Neutrophil (primary cell): Measurements from ENCODE around the gene UBE2D2.
"Not testable (repeated sequence)": the region's sequence is repeated elsewhere in the genome, so short reads cannot be mapped to it uniquely, and the experiment has no call there.

Experiments
- H3K27ac ChIP-seq: fragments of 200-600 bp; sonication (generic); 2 replicates; pipeline ENCODE4 v1.5.1; 2016; ENCODE audit warnings: mild to moderate bottlenecking, moderate library complexity
- H3K27me3 ChIP-seq: fragments of 200-600 bp; sonication (generic); 2 replicates; pipeline ENCODE4 v1.6.0; 2016; ENCODE audit warnings: mild to moderate bottlenecking
- H3K36me3 ChIP-seq: fragments of 200-600 bp; sonication (generic); 2 replicates; pipeline ENCODE4 v1.5.1; 2017
- H3K4me1 ChIP-seq, 2 experiments: fragments of 200-600 bp in 1 of 2; sonication (generic) in 1 of 2; 1 replicate in 1 of 2; 2 replicates in 1 of 2; pipeline versions ENCODE4 v1.5.1 to v1.6.1; 2013 to 2016; ENCODE audit warnings: low read depth in 1 of 2, low read length in 1 of 2, mild to moderate bottlenecking in 1 of 2, moderate library complexity in 1 of 2; ENCODE audit not compliant: control insufficient read depth in 1 of 2, insufficient read depth in 1 of 2
- H3K4me3 ChIP-seq, 2 experiments: fragments of 200-600 bp in 1 of 2; sonication (generic) in 1 of 2; 1 replicate in 1 of 2; 2 replicates in 1 of 2; pipeline ENCODE4 v1.5.1; 2013 to 2016; ENCODE audit warnings: low read depth in 1 of 2, low read length in 1 of 2, mild to moderate bottlenecking in 1 of 2, moderate library complexity in 1 of 2
- H3K9me3 ChIP-seq: fragments of 200-600 bp; sonication (generic); 2 replicates; pipeline ENCODE4 v1.5.1; 2016
- CTCF ChIP-seq: fragments of 200-600 bp; sonication (generic); IDR thresholded peaks from 2 replicates; pipeline ENCODE4 v1.5.1; 2016; ENCODE audit warnings: antibody characterized with exemption

Gene UBE2D2

GRCh38 chr5:139605887-139606286 lies 44.7 kb downstream of the UBE2D2 start:
- Histone ChIP-seq H3K36me3 (peaks cover 30% of the 10 kb centered on the region), H3K4me1 (no peaks in the 10 kb centered on the region), H3K27me3 (no peaks in the 10 kb centered on the region), H3K27ac (no peak overlapping the region), H3K4me3 (no peak overlapping the region), H3K9me3 (no peaks in the 10 kb centered on the region)
- no peak for TF ChIP-seq CTCF

- Histone ChIP-seq H3K27me3 (no peaks in the 10 kb centered on the region), H3K27ac (no peak overlapping the region), H3K4me1 (no peaks in the 10 kb centered on the region), H3K4me3 (no peak overlapping the region), H3K9me3 (no peaks in the 10 kb centered on the region), H3K36me3 (peaks cover 26% of the 10 kb centered on the region)
- no peak for TF ChIP-seq CTCF
These were observed 50.8 kb downstream of the UBE2D2 start for GRCh38 chr5:139611703-139612584.

GRCh38 chr5:139619861-139620260 lies 58.7 kb downstream of the UBE2D2 start:
- Histone ChIP-seq H3K9me3 (no peaks in the 10 kb centered on the region), H3K27ac (no peak overlapping the region), H3K36me3 (peaks cover 90% of the 10 kb centered on the region), H3K27me3 (no peaks in the 10 kb centered on the region), H3K4me3 (no peak overlapping the region), H3K4me1 (no peaks in the 10 kb centered on the region)
- no peak for TF ChIP-seq CTCF

- peaks cover 91% of the 10 kb centered on the region for H3K36me3 ChIP-seq
- not testable (repeated sequence) for H3K4me3 ChIP-seq, H3K9me3 ChIP-seq, H3K27ac ChIP-seq, H3K4me1 ChIP-seq, H3K27me3 ChIP-seq
These were observed 64.3 kb downstream of the UBE2D2 start for GRCh38 chr5:139625398-139625797.

GRCh38 chr5:139630855-139631254 lies 69.7 kb downstream of the UBE2D2 start:
- Histone ChIP-seq H3K27ac (no peak overlapping the region), H3K4me3 (no peak overlapping the region), H3K9me3 (no peaks in the 10 kb centered on the region), H3K36me3 (peaks cover 51% of the 10 kb centered on the region), H3K4me1 (no peaks in the 10 kb centered on the region), H3K27me3 (peaks cover 10% of the 10 kb centered on the region)
- no peak for TF ChIP-seq CTCF

GRCh38 chr5:139631520-139632165 lies 70.5 kb downstream of the UBE2D2 start:
- Histone ChIP-seq H3K27ac (no peak overlapping the region), H3K36me3 (peaks cover 43% of the 10 kb centered on the region), H3K9me3 (no peaks in the 10 kb centered on the region), H3K4me1 (peaks cover 0 to 1% of the 10 kb centered on the region in 2 experiments), H3K27me3 (peaks cover 18% of the 10 kb centered on the region), H3K4me3 (no peak overlapping the region)
- no peak for TF ChIP-seq CTCF
